Activated T-cell treated with anti-CD3 and anti-CD28 coated beads, Interleukin-2, amount 50 U/mL, for 1 hour (primary cell): ENCODE measurements around the gene MAK.
"Not testable (repeated sequence)": the region's sequence is repeated elsewhere in the genome, so short reads cannot be mapped to it uniquely, and the experiment has no call there.

Source experiments
- DNase-seq: peaks from one replicate; pipeline ENCODE4 v3.0.0-alpha.2; 2020

The MAK gene

GRCh38 chr6:10837995-10838793 lies at the start of gene MAK:
Gene MAK, minus strand, starts transcription at chr6:10838539. Its CDS starts 7,891 bp downstream, at chr6:10830648.
- DNase-seq, result peak; percentile 89

- DNase-seq, result no peak
Measured at GRCh38 chr6:10886691-10887502, 48.6 kb upstream of the MAK start, which contains the start of gene SYCP2L. Gene SYCP2L, plus strand, starts transcription at chr6:10887052. Its CDS starts 75 bp downstream, at chr6:10887127.

GRCh38 chr6:10886365-10886690 lies 48.0 kb upstream of the MAK start:
- not testable (repeated sequence) for DNase-seq

- no peak for DNase-seq
Measured at GRCh38 chr6:10884245-10884972, 46.1 kb upstream of the MAK start.

- no peak for DNase-seq
Measured at GRCh38 chr6:10883312-10884244, 45.2 kb upstream of the MAK start.

- no peak for DNase-seq
Measured at GRCh38 chr6:10882657-10883171, 44.4 kb upstream of the MAK start.

GRCh38 chr6:10882253-10882630 lies 43.9 kb upstream of the MAK start:
- DNase-seq, result not testable (repeated sequence)

GRCh38 chr6:10880366-10880765 lies 42.0 kb upstream of the MAK start:
- DNase-seq, result no peak

- DNase-seq, result no peak
Measured at GRCh38 chr6:10877871-10878270, 39.5 kb upstream of the MAK start.

GRCh38 chr6:10877012-10877411 lies 38.7 kb upstream of the MAK start:
- DNase-seq, result no peak

GRCh38 chr6:10875026-10875425 lies 36.7 kb upstream of the MAK start:
- DNase-seq, result no peak

GRCh38 chr6:10874207-10874606 lies 35.9 kb upstream of the MAK start:
- DNase-seq, result no peak

GRCh38 chr6:10873374-10873773 lies 35.0 kb upstream of the MAK start:
- DNase-seq, result no peak

- no peak for DNase-seq
Measured at GRCh38 chr6:10867952-10868351, 29.6 kb upstream of the MAK start.

- not testable (repeated sequence) for DNase-seq
Measured at GRCh38 chr6:10866709-10867108, 28.4 kb upstream of the MAK start.

- DNase-seq, result not testable (repeated sequence)
Measured at GRCh38 chr6:10863031-10863430, 24.7 kb upstream of the MAK start.

GRCh38 chr6:10862361-10862760 lies 24.0 kb upstream of the MAK start:
- no peak for DNase-seq

- no peak for DNase-seq
Measured at GRCh38 chr6:10861086-10861485, 22.7 kb upstream of the MAK start.

- no peak for DNase-seq
Measured at GRCh38 chr6:10857259-10857658, 18.9 kb upstream of the MAK start.

- DNase-seq, result no peak
Measured at GRCh38 chr6:10854922-10855632, 16.7 kb upstream of the MAK start.

- not testable (repeated sequence) for DNase-seq
Measured at GRCh38 chr6:10853849-10854300, 15.5 kb upstream of the MAK start.
